HCT116 (cell line): ENCODE measurements around the gene ULBP1.
"Not testable (repeated sequence)": the region's sequence is repeated elsewhere in the genome, so short reads cannot be mapped to it uniquely, and the experiment has no call there.

Experiments used
- EZH2 ChIP-seq: fragments of 200-600 bp; sonication (generic); IDR thresholded peaks from 2 replicates; pipeline ENCODE4 v1.6.1; 2017; ENCODE audit warnings: antibody characterized with exemption, mixed run types
- MAX ChIP-seq: IDR thresholded peaks from 2 replicates; pipeline ENCODE4 v1.6.1; 2012
- ZFX ChIP-seq: fragments of 450-650 bp; IDR thresholded peaks from 2 replicates; pipeline ENCODE4 v1.6.1; 2017
- TF ChIP-seq, protein P1 (sequence below), 3 experiments: fragments of 200-600 bp in 1 of 3; sonication (generic) in 1 of 3; IDR thresholded peaks in 2 of 3; conservative IDR thresholded peaks in 1 of 3; 2 replicates each; pipeline ENCODE4 v1.5.1; 2012 to 2017; ENCODE audit warnings: low read depth in 2 of 3, low read length in 2 of 3, antibody characterized with exemption in 1 of 3, borderline replicate concordance in 1 of 3, control low read depth in 1 of 3, mild to moderate bottlenecking in 1 of 3, mixed read lengths in 1 of 3, mixed run types in 1 of 3, moderate library complexity in 1 of 3; ENCODE audit not compliant: insufficient read depth in 1 of 3

DNA sequence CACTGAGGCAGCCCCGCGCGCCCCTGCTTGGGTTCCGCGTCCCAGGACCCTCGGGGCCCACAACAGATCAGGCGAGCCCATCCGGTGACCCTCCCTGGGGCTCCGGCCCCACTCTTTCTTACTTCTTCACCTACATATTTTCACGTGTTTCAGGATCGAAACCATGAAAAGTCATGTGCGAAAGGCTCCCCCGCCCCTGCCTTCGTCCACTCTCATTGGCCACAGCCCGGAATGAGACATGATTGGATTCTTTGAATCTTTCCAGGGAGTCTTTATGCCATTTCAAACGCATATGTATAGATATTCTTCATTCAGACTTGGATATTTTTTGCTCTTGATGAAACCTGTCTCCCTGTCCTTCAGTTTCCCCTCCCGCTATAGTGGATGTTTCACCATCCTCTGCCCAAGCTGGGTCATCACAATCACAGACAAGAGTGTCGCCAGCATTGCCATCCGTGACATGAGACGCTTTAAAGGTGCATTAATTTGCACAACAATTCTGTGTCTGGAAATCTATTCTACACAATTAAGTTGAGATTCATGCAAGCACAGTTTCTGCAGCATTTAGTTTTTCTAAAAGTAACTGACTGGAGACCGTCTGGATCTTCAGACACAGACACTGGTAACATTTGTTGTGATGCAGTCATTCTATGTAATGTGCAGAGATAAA is 8.6 kb upstream of the ULBP1 start:
- TF ChIP-seq, protein P1, sequence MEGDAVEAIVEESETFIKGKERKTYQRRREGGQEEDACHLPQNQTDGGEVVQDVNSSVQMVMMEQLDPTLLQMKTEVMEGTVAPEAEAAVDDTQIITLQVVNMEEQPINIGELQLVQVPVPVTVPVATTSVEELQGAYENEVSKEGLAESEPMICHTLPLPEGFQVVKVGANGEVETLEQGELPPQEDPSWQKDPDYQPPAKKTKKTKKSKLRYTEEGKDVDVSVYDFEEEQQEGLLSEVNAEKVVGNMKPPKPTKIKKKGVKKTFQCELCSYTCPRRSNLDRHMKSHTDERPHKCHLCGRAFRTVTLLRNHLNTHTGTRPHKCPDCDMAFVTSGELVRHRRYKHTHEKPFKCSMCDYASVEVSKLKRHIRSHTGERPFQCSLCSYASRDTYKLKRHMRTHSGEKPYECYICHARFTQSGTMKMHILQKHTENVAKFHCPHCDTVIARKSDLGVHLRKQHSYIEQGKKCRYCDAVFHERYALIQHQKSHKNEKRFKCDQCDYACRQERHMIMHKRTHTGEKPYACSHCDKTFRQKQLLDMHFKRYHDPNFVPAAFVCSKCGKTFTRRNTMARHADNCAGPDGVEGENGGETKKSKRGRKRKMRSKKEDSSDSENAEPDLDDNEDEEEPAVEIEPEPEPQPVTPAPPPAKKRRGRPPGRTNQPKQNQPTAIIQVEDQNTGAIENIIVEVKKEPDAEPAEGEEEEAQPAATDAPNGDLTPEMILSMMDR (IDR thresholded peaks at IDR 0.05 in 2 of 3, conservative IDR thresholded peaks at IDR 0.05 in 1 of 3; ENCODE audit: borderline replicate concordance in 1 of 3, insufficient read depth in 1 of 3, low read depth in 2 of 3, low read length in 2 of 3), result not testable (repeated sequence)
- not testable (repeated sequence) for TF ChIP-seq EZH2, MAX, ZFX
